HG03159 (cell line): Measurements from ENCODE around the gene PET100.

Experiments
- ATAC-seq: cut with Tn5 transposase; IDR thresholded peaks from one replicate; pipeline ENCODE4 v1.9.1; 2021; ENCODE audit warnings: mild to moderate bottlenecking, moderate library complexity; ENCODE audit not compliant: unreplicated experiment

Gene PET100

GRCh38 chr19:7612282-7613274, 17.0 kb upstream of the PET100 start:
- no peak for ATAC-seq

GRCh38 chr19:7614859-7615741, 14.5 kb upstream of the PET100 start:
- no peak for ATAC-seq

GRCh38 chr19:7617172-7617571, 12.4 kb upstream of the PET100 start:
- no peak for ATAC-seq

- no peak for ATAC-seq
These were observed 11.9 kb upstream of the PET100 start for GRCh38 chr19:7617735-7618134.

- no peak for ATAC-seq
These were observed 11.2 kb upstream of the PET100 start for GRCh38 chr19:7618348-7618747.

- ATAC-seq: no peak
These were observed 10.7 kb upstream of the PET100 start for GRCh38 chr19:7618771-7619510.

- no peak for ATAC-seq
These were observed 9.7 kb upstream of the PET100 start for GRCh38 chr19:7619671-7620441.

- no peak for ATAC-seq
These were observed 8.9 kb upstream of the PET100 start for GRCh38 chr19:7620442-7621412.

GRCh38 chr19:7622933-7623685, 6.5 kb upstream of the PET100 start:
- no peak for ATAC-seq

GRCh38 chr19:7623725-7624603, 5.6 kb upstream of the PET100 start:
- ATAC-seq: no peak

- no peak for ATAC-seq
These were observed 4.8 kb upstream of the PET100 start for GRCh38 chr19:7624810-7625209.

- ATAC-seq: no peak
These were observed 3.7 kb upstream of the PET100 start for GRCh38 chr19:7625763-7626372.

GRCh38 chr19:7627166-7627565, 2.4 kb upstream of the PET100 start:
- no peak for ATAC-seq

GRCh38 chr19:7628589-7629311, 843 bp upstream of the PET100 start:
- no peak for ATAC-seq

GRCh38 chr19:7631577-7631976, 2.0 kb downstream of the PET100 start:
- ATAC-seq: no peak
